K562 (cell line): ENCODE measurements around the gene PDE4D. TPM values are rescaled to one million over a fixed set of nuclear protein-coding genes. Genes with fewer than 3 reads are reported as not detected.

ENCODE experiments used
- ATAC-seq: fragments of 200-7000 bp; cut with Tn5 transposase; 3 replicates; pipeline ENCODE4 v1.9.1; 2020; ENCODE audit warnings: moderate library complexity
- BruUV-seq: library from RNA; stranded (reverse); fragments of 400-500 nt; replicated peaks from 2 replicates; lab custom pipeline; 2021; lab: Mats Ljungman, UMichigan
- CTCF ChIA-PET: fragments of 300-600 bp; formaldehyde crosslinking; extraction: SDS; loops from one replicate; lab custom pipeline; 2021; ENCODE audit warnings: low intra/inter-chr PET ratio; lab: Yijun Ruan, JAX
- POLR2A ChIA-PET: fragments of 300-600, 350-650 bp; sonication (Branson Sonifier 250); formaldehyde crosslinking; extraction: SDS; loops from one replicate; lab custom pipeline; 2021; ENCODE audit warnings: antibody characterized with exemption, inconsistent platforms; lab: Yijun Ruan, JAX
- DNase-seq, 4 experiments: peaks; one replicate each; pipeline versions ENCODE4 v3.0.0 to v3.0.0-alpha.2; 2011 to 2018; ENCODE audit warnings: low spot score in 3 of 4, mixed read lengths in 3 of 4; ENCODE audit errors: extremely low read depth in 1 of 4
- FAIRE-seq: peaks from 2 replicates; lab custom pipeline; 2011; peaks lifted over from hg19 to GRCh38; lab: Jason Lieb, UNC
- H2AFZ ChIP-seq: 2 replicates; pipeline ENCODE4 v1.6.0; 2011; ENCODE audit warnings: low read depth, low read length, control low read depth, inconsistent platforms
- H3K27ac ChIP-seq: fragments of 200-600 bp; 3 replicates; pipeline ENCODE4 v1.8.0; 2011; ENCODE audit warnings: low read depth, mild to moderate bottlenecking, control low read depth, inconsistent platforms, low read length, moderate library complexity, mixed read lengths; ENCODE audit errors: extremely low read depth
- H3K27me3 ChIP-seq, 2 experiments: fragments of 300-600 bp in 1 of 2; 2 replicates in 1 of 2; 3 replicates in 1 of 2; pipeline versions ENCODE4 v1.6.0 to v1.8.0; 2011; ENCODE audit warnings: inconsistent platforms in 2 of 2, low read length in 2 of 2, mild to moderate bottlenecking in 1 of 2, mixed read lengths in 1 of 2, moderate library complexity in 1 of 2; ENCODE audit not compliant: control insufficient read depth in 2 of 2, insufficient read depth in 2 of 2
- H3K36me3 ChIP-seq: fragments of 300-600 bp; 3 replicates; pipeline ENCODE4 v1.8.0; 2011; ENCODE audit warnings: mild to moderate bottlenecking, low read length, inconsistent platforms; ENCODE audit not compliant: control insufficient read depth, insufficient read depth
- H3K4me1 ChIP-seq, 2 experiments: fragments of 200-600 bp in 1 of 2; replicated peaks in 1 of 2; 2 replicates in 1 of 2; 3 replicates in 1 of 2; pipeline versions ENCODE4 v1.5.1 to v1.8.0; 2011; ENCODE audit warnings: inconsistent platforms in 2 of 2, low read length in 2 of 2, mild to moderate bottlenecking in 1 of 2, mixed read lengths in 1 of 2, moderate library complexity in 1 of 2; ENCODE audit not compliant: control insufficient read depth in 2 of 2, insufficient read depth in 2 of 2
- H3K4me2 ChIP-seq: 2 replicates; pipeline ENCODE4 v1.6.1; 2011; ENCODE audit warnings: low read length, control low read depth, inconsistent platforms, mixed read lengths; ENCODE audit not compliant: insufficient read depth
- H3K4me3 ChIP-seq: fragments of 200-600 bp; sonication (generic), shearing (Covaris generic); 2 replicates; pipeline ENCODE4 v1.5.1; 2016; ENCODE audit warnings: control low read depth, inconsistent platforms
- H3K79me2 ChIP-seq: fragments of 200-600 bp; 3 replicates; pipeline ENCODE4 v1.8.0; 2011; ENCODE audit warnings: low read length, inconsistent platforms; ENCODE audit not compliant: control insufficient read depth, insufficient read depth
- H3K9ac ChIP-seq, 2 experiments: 2 replicates each; pipeline versions ENCODE4 v1.6.0 to v1.6.1; 2011; ENCODE audit warnings: low read depth in 2 of 2, low read length in 2 of 2, control low read depth in 1 of 2, inconsistent platforms in 1 of 2, mild to moderate bottlenecking in 1 of 2, mixed read lengths in 1 of 2; ENCODE audit not compliant: insufficient read depth in 1 of 2
- H3K9me1 ChIP-seq: one replicate; pipeline ENCODE4 v1.6.0; 2011; ENCODE audit warnings: inconsistent platforms, mild to moderate bottlenecking, low read length, moderate library complexity; ENCODE audit not compliant: control insufficient read depth, insufficient read depth
- H3K9me3 ChIP-seq: replicated peaks from 2 replicates; pipeline ENCODE4 v1.5.1; 2011; ENCODE audit warnings: low read depth, low read length, inconsistent platforms; ENCODE audit not compliant: control insufficient read depth, insufficient read depth
- H4K20me1 ChIP-seq: replicated peaks from 2 replicates; pipeline ENCODE4 v1.6.1; 2011; ENCODE audit warnings: low read length, inconsistent platforms, mixed read lengths; ENCODE audit not compliant: control insufficient read depth, insufficient read depth
- NCOA1 ChIP-seq: fragments of 450-650 bp; IDR thresholded peaks from 2 replicates; pipeline ENCODE4 v1.6.1; 2016; ENCODE audit warnings: low read depth
- NFE2 ChIP-seq: IDR thresholded peaks from 2 replicates; pipeline ENCODE4 v1.6.1; 2014; ENCODE audit warnings: antibody characterized with exemption, low read depth
- PHF8 ChIP-seq: fragments of 200-600 bp; sonication (generic); IDR thresholded peaks from 2 replicates; pipeline ENCODE4 v1.6.1; 2012; ENCODE audit warnings: mixed run types, mild to moderate bottlenecking, inconsistent platforms, low read length, moderate library complexity, borderline replicate concordance
- PTRF ChIP-seq: fragments of 450-650 bp; IDR thresholded peaks from 2 replicates; pipeline ENCODE4 v1.6.1; 2016; ENCODE audit warnings: mild to moderate bottlenecking, missing genetic modification characterization, missing compliant biosample characterization
- SMARCB1 ChIP-seq: IDR thresholded peaks from 2 replicates; pipeline ENCODE4 v1.6.1; 2011; ENCODE audit warnings: improper control_type of control experiment, low read depth; ENCODE audit not compliant: insufficient read length
- SREBF1 ChIP-seq: fragments of 150-350 bp; IDR thresholded peaks from 2 replicates; pipeline ENCODE4 v1.6.1; 2014; ENCODE audit warnings: antibody characterized with exemption, low read depth, low read length, borderline replicate concordance
- TCFL5 ChIP-seq: fragments of 250-450 bp; sonication (Bioruptor Pico); conservative IDR thresholded peaks from 2 replicates; pipeline ENCODE4 v1.6.1; 2021; ENCODE audit warnings: mild to moderate bottlenecking, moderate library complexity, matching md5 sums
- WHSC1 ChIP-seq: IDR thresholded peaks from one replicate; pipeline ENCODE4 v1.6.1; 2012; ENCODE audit warnings: low read length, control low read depth, inconsistent platforms
- ZHX1 ChIP-seq: fragments of 150-350 bp; conservative IDR thresholded peaks from 2 replicates; pipeline ENCODE4 v1.6.1; 2014; ENCODE audit warnings: low read length
- ZNF347 ChIP-seq: fragments of 450-650 bp; formaldehyde crosslinking; IDR thresholded peaks from 2 replicates; pipeline ENCODE4 v1.4.0; 2020; ENCODE audit warnings: low read depth, mild to moderate bottlenecking, moderate library complexity
- ZNF75A ChIP-seq: fragments of 450-650 bp; formaldehyde crosslinking; IDR thresholded peaks from 2 replicates; pipeline ENCODE4 v1.4.0; 2020; ENCODE audit warnings: mild to moderate bottlenecking
- WGBS: fragments of 100-300 bp; shearing (Covaris generic); methylation state at CpG from one replicate; pipeline ENCODE4 v1.1.6; 2016; ENCODE audit warnings: low coverage, mixed read lengths; ENCODE audit not compliant: insufficient coverage; ENCODE audit errors: missing lambda C conversion rate; 5-methylcytosine and 5-hydroxymethylcytosine counted together
- in situ Hi-C: fragments of 300-500 bp; cut with MboI; formaldehyde crosslinking; loops from 4 replicates; pipeline ENCODE4 v1.15.0; 2018; ENCODE audit warnings: inconsistent platforms, mixed read lengths
- intact Hi-C: fragments of 100-400 bp; cut with micrococcal nuclease; formaldehyde crosslinking; loops from 2 replicates; pipeline ENCODE4 v1.14.2; 2022
- polyA plus RNA-seq, 8 experiments: library from polyadenylated mRNA; depleted of rRNA in 4 of 8; stranded (reverse) in 5 of 8; unstranded in 3 of 8; fragments of >200 nt; fragmentation: Nextera tagmentation in 2 of 8; fragmentation: Illumina TruSeq in 1 of 8; extraction: Ambion mirVana in 2 of 8; extraction: Trizol in 1 of 8; gene quantifications; 2 replicates each; pipeline versions ENCODE4 v1.2.1 to v1.2.3, GENCODE V29; 2011 to 2014; ENCODE audit warnings: inconsistent platforms in 1 of 8, missing spikeins in 1 of 8
- total RNA-seq, 7 experiments: library from RNA; depleted of rRNA in 6 of 7; stranded (reverse); fragments of >200 nt in 6 of 7; fragmentation: Illumina TruSeq in 2 of 7; extraction: Trizol in 2 of 7; gene quantifications; 2 replicates each; pipeline versions ENCODE4 v1.2.1 to v1.2.3, GENCODE V29; 2011 to 2021; ENCODE audit warnings: low replicate concordance in 1 of 7
- TF ChIP-seq, protein P1 (sequence below): fragments of 250-450 bp; sonication (Bioruptor Pico); IDR thresholded peaks from 2 replicates; pipeline ENCODE4 v1.4.0; 2020; ENCODE audit warnings: mild to moderate bottlenecking
- TF ChIP-seq, protein P2 (sequence below): sonication (generic); formaldehyde crosslinking; IDR thresholded peaks from 2 replicates; pipeline ENCODE4 v1.8.0; 2023; ENCODE audit warnings: mild to moderate bottlenecking, missing genetic modification reagents
- TF ChIP-seq, protein P3 (sequence below): conservative IDR thresholded peaks from 2 replicates; pipeline ENCODE4 v1.6.1; 2011; ENCODE audit warnings: low read depth, mild to moderate bottlenecking, low read length; ENCODE audit not compliant: control insufficient read depth

The PDE4D gene
- total and polyA plus RNA-seq, 9 of the 15 experiments (the other 6 are each of a cell fraction or from before 2014, with no cell fraction given) = 0.04 to 0.46 (median 0.13) TPM

- H3K27ac ChIP-seq = no peak overlapping the region
- H3K4me2 ChIP-seq = no peak overlapping the region
- no peak overlapping the region for H3K4me3 ChIP-seq
- no peaks in the 10 kb centered on the region for H4K20me1 ChIP-seq
- H3K27me3 ChIP-seq = no peaks in the 10 kb centered on the region
- POLR2A ChIA-PET = no interaction called here
- WGBS = 0% methylated on average over 9 of the region's 9 CpGs
- in situ Hi-C loops (no loop called here), intact Hi-C loops (no loop called here)
- no peak overlapping the region for H3K9ac ChIP-seq
- DNase-seq (no peak), ATAC-seq (no peak), FAIRE-seq (no peak)
- CTCF ChIA-PET = no interaction called here
- H3K9me3 ChIP-seq = no peaks in the 10 kb centered on the region
- no peaks in the 10 kb centered on the region for H3K79me2 ChIP-seq
- no peak overlapping the region for H2AFZ ChIP-seq
- H3K4me1 ChIP-seq = no peaks in the 10 kb centered on the region
- no TSS peak for BruUV-seq
- H3K36me3 ChIP-seq = no peaks in the 10 kb centered on the region
- H3K9me1 ChIP-seq = no peaks in the 10 kb centered on the region
- TF ChIP-seq, protein P1, sequence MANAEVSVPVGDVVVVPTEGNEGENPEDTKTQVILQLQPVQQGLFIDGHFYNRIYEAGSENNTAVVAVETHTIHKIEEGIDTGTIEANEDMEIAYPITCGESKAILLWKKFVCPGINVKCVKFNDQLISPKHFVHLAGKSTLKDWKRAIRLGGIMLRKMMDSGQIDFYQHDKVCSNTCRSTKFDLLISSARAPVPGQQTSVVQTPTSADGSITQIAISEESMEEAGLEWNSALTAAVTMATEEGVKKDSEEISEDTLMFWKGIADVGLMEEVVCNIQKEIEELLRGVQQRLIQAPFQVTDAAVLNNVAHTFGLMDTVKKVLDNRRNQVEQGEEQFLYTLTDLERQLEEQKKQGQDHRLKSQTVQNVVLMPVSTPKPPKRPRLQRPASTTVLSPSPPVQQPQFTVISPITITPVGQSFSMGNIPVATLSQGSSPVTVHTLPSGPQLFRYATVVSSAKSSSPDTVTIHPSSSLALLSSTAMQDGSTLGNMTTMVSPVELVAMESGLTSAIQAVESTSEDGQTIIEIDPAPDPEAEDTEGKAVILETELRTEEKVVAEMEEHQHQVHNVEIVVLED (CRISPR knock-in tag) = no peak
- TF ChIP-seq SREBF1 (no peak), NCOA1 (no peak), PTRF (no peak), ZNF75A (CRISPR knock-in tag) (no peak), ZNF347 (CRISPR knock-in tag) (no peak), TCFL5 (CRISPR knock-in tag) (no peak), PHF8 (no peak), SMARCB1 (no peak), ZHX1 (no peak), NFE2 (no peak), WHSC1 (no peak)
- TF ChIP-seq, protein P2, sequence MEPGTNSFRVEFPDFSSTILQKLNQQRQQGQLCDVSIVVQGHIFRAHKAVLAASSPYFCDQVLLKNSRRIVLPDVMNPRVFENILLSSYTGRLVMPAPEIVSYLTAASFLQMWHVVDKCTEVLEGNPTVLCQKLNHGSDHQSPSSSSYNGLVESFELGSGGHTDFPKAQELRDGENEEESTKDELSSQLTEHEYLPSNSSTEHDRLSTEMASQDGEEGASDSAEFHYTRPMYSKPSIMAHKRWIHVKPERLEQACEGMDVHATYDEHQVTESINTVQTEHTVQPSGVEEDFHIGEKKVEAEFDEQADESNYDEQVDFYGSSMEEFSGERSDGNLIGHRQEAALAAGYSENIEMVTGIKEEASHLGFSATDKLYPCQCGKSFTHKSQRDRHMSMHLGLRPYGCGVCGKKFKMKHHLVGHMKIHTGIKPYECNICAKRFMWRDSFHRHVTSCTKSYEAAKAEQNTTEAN (CRISPR knock-in tag) = no peak
- TF ChIP-seq, protein P3, sequence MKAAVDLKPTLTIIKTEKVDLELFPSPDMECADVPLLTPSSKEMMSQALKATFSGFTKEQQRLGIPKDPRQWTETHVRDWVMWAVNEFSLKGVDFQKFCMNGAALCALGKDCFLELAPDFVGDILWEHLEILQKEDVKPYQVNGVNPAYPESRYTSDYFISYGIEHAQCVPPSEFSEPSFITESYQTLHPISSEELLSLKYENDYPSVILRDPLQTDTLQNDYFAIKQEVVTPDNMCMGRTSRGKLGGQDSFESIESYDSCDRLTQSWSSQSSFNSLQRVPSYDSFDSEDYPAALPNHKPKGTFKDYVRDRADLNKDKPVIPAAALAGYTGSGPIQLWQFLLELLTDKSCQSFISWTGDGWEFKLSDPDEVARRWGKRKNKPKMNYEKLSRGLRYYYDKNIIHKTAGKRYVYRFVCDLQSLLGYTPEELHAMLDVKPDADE = no peak
Observed at GRCh38 chr5:59430066-59430685, 463.4 kb downstream of the PDE4D start.
